ENCODE data around the gene TMEM132D.

Gene TMEM132D

DNA sequence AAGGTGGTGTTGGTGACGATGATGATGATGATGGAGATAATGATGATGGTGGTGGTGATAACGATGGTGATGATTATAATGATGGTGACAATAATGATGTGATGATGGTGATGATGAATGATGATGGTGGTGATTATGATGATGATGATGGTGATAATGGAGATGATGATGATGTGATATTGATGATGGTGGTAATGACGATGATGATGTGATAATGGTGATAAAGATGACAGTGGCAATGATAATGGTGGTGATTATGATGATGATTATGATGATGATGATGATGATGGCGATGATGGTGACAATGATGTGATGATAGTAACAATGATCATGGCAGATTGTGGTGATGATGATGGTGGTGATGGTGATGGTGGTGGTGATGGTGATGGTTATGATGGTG lies 532.6 kb downstream of the TMEM132D start:
- H3K4me1 Mint-ChIP-seq = no peaks in the 10 kb centered on the region
- H3K9me3 Mint-ChIP-seq = peaks cover 20% of the 10 kb centered on the region
- no peak overlapping the region for H3K4me3 Mint-ChIP-seq
- no peak for DNase-seq
- no peak overlapping the region for H3K27ac Mint-ChIP-seq
- peaks cover 11% of the 10 kb centered on the region for H3K27me3 Mint-ChIP-seq (ENCODE audit: low read depth, poor library complexity)
- TF ChIP-seq, protein P1, sequence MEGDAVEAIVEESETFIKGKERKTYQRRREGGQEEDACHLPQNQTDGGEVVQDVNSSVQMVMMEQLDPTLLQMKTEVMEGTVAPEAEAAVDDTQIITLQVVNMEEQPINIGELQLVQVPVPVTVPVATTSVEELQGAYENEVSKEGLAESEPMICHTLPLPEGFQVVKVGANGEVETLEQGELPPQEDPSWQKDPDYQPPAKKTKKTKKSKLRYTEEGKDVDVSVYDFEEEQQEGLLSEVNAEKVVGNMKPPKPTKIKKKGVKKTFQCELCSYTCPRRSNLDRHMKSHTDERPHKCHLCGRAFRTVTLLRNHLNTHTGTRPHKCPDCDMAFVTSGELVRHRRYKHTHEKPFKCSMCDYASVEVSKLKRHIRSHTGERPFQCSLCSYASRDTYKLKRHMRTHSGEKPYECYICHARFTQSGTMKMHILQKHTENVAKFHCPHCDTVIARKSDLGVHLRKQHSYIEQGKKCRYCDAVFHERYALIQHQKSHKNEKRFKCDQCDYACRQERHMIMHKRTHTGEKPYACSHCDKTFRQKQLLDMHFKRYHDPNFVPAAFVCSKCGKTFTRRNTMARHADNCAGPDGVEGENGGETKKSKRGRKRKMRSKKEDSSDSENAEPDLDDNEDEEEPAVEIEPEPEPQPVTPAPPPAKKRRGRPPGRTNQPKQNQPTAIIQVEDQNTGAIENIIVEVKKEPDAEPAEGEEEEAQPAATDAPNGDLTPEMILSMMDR (IDR thresholded peaks at IDR 0.05) = no peak
- H3K36me3 Mint-ChIP-seq (ENCODE audit: low read depth) = no peaks in the 10 kb centered on the region

DNA sequence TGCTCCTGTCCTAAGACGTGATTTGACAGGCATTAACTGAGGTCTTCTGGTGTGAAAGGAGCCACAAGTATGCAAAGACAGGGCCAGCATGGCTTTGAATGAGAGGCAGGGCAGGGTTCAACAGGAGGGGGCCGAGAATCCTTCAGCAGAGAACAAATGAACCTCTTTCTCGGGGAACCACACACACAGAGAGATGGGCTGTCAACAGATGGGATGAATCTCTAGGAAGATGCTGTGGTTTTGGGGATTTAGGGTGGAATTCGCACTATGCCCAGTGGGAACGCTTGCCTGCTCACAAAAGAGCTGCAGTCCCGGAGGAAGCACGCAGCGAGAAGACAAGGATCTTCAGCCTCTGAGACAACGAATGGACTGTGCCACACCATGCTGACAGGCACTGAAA lies 537.2 kb downstream of the TMEM132D start:
- DNase-seq = no peak
- Mint-ChIP-seq H3K4me3 (no peak overlapping the region), H3K27ac (no peak overlapping the region), H3K36me3 (ENCODE audit: low read depth) (no peaks in the 10 kb centered on the region), H3K4me1 (no peaks in the 10 kb centered on the region), H3K9me3 (peaks cover 18% of the 10 kb centered on the region), H3K27me3 (ENCODE audit: low read depth, poor library complexity) (peaks cover 15% of the 10 kb centered on the region)
- TF ChIP-seq, protein P1 (IDR thresholded peaks at IDR 0.05) = no peak

DNA sequence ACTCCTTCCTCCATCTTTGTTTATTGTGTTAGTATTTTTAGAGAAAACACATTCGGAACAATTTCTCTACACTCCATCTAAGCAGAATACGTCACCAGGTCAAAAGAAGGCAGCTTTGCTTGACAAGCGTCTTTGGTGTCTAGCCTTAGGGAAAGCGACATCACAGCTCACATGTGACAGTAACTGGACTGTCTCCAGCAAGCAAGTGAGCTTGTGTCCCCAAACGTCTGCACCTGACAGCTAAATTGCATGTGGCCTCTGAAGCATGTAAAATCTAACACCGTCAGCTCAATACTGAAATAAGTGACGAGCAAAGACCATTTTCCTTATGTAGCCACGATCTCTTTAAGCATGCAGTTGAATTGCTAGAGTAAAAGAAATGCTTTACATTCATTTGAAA lies 540.8 kb downstream of the TMEM132D start:
- no peak for DNase-seq
- Mint-ChIP-seq H3K27ac (no peak overlapping the region), H3K4me3 (no peak overlapping the region), H3K27me3 (ENCODE audit: low read depth, poor library complexity) (peaks cover 23% of the 10 kb centered on the region), H3K36me3 (ENCODE audit: low read depth) (no peaks in the 10 kb centered on the region), H3K9me3 (peaks cover 12% of the 10 kb centered on the region), H3K4me1 (no peaks in the 10 kb centered on the region)
- TF ChIP-seq, protein P1 (IDR thresholded peaks at IDR 0.05) = no peak

DNA sequence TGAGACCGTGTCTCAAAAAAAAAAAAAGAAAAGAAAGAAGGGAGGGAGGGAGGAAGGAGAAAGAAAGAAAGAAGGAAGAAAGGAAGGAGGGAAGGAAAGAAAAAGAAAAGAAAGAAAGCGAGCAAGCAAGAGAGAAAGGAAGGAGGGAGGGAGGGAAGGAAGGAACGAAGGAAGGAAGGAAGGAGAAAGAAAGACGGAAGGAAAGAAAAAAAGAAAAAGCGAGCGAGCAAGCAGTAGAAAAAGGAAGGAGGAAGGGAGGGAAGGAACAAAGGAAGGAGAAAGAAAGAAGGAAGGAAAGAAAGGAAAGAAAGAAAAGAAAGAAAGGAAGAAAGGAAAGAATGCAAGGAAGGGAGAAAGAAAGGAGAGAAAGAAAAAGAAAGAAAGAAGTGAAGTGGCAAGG lies 546.6 kb downstream of the TMEM132D start:
- DNase-seq = no peak
- Mint-ChIP-seq H3K9me3 (no peaks in the 10 kb centered on the region), H3K27ac (no peak overlapping the region), H3K36me3 (ENCODE audit: low read depth) (no peaks in the 10 kb centered on the region), H3K4me1 (no peaks in the 10 kb centered on the region), H3K4me3 (no peak overlapping the region), H3K27me3 (ENCODE audit: low read depth, poor library complexity) (peaks cover 12% of the 10 kb centered on the region)
- TF ChIP-seq, protein P1 (IDR thresholded peaks at IDR 0.05) = no peak

DNA sequence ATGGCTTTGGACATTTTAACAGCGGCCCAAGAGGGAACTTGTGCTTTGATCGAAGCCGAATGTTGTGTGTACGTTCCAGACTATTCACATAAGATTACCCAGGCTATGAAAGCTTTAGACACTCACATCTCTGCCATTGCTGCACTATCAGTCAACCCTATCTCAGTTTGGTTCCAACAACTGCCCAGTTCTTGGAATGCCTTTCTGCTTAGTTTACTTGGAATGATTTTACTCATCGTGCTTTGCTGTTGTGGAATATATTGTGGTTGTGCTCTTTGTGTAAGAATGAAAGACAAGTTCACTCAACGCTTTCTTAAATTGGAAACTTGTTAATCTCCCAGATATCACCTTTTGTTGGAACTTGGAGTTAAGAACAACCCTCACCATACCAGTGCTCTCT lies 552.3 kb downstream of the TMEM132D start:
- TF ChIP-seq, protein P1 (IDR thresholded peaks at IDR 0.05) = no peak
- no peak overlapping the region for H3K27ac Mint-ChIP-seq
- no peaks in the 10 kb centered on the region for H3K36me3 Mint-ChIP-seq (ENCODE audit: low read depth)
- H3K4me1 Mint-ChIP-seq = no peaks in the 10 kb centered on the region
- DNase-seq = no peak
- no peak overlapping the region for H3K4me3 Mint-ChIP-seq
- peaks cover 4% of the 10 kb centered on the region for H3K27me3 Mint-ChIP-seq (ENCODE audit: low read depth, poor library complexity)
- H3K9me3 Mint-ChIP-seq = peaks cover 8% of the 10 kb centered on the region

DNA sequence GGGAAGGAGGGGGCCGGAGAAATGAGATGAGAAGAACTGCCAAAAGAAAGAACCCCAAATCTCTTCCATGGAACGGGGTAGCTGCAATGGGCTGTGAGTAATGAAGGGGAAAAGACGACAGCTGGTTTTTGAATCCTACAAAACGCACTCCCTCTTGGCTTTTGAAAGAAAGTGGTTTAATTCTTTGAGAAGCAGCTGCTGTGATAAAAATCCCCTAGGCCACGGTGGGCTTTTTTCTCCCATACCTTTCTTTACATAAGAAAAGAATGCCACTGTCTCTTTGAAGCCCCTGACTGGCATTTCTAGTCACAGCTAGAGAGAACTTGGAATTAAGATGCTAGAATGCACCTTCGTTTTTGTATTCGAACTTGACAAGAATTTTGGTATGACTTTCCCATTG lies 564.5 kb downstream of the TMEM132D start:
- Mint-ChIP-seq H3K9me3 (peaks cover 8% of the 10 kb centered on the region), H3K4me1 (no peaks in the 10 kb centered on the region), H3K36me3 (ENCODE audit: low read depth) (no peaks in the 10 kb centered on the region), H3K27me3 (ENCODE audit: low read depth, poor library complexity) (peaks cover 11% of the 10 kb centered on the region), H3K4me3 (no peak overlapping the region), H3K27ac (no peak overlapping the region)
- TF ChIP-seq, protein P1 (IDR thresholded peaks at IDR 0.05) = no peak
- no peak for DNase-seq

Data from nephron progenitor cell (in vitro differentiated cells).